Measurements from ENCODE around the gene SETD2. TPM values are rescaled to one million over a fixed set of nuclear protein-coding genes. Genes with fewer than 3 reads are reported as not detected.
A peak's percentile ranks its signal among the peaks of the same experiment; 100 is the strongest.

SETD2 gene
- total and polyA plus RNA-seq, 9 of the 15 experiments (the other 6 are each of a cell fraction or from before 2014, with no cell fraction given), result 8.2 to 44.0 (median 33.6) TPM

- TF ChIP-seq ZNF589 (CRISPR knock-in tag; IDR thresholded peaks at IDR 0.05; ENCODE audit: low read depth) (no peak; the same call in 1 of the 2 replicates), KDM1A (IDR thresholded peaks at IDR 0.05) (no peak), HMGXB4 (CRISPR knock-in tag; IDR thresholded peaks at IDR 0.05) (no peak; the same call in 1 of the 2 replicates), ETV5 (CRISPR knock-in tag; IDR thresholded peaks at IDR 0.05; ENCODE audit: low read depth) (peak; percentile 45), KAT8 (IDR thresholded peaks at IDR 0.05; ENCODE audit: low read depth) (no peak), ELF4 (CRISPR knock-in tag; IDR thresholded peaks at IDR 0.05) (no peak), ZNF668 (CRISPR knock-in tag; IDR thresholded peaks at IDR 0.05) (no peak), MAFK (IDR thresholded peaks at IDR 0.05; ENCODE audit: low read length) (no peak), SRSF9 (IDR thresholded peaks at IDR 0.05; ENCODE audit: borderline replicate concordance, low read depth, low read length) (no peak), SIN3A (IDR thresholded peaks at IDR 0.05; ENCODE audit: borderline replicate concordance in 2 of 2, control insufficient read depth in 1 of 2, low read depth in 2 of 2, low read length in 2 of 2) (peak; percentile 90 to 94; a peak in 3 of 4 replicates), SIX5 (IDR thresholded peaks at IDR 0.05; ENCODE audit: borderline replicate concordance in 1 of 2, insufficient read depth in 1 of 2, low read depth in 1 of 2, low read length in 2 of 2) (no peak), USF1 (CRISPR knock-in tag; IDR thresholded peaks at IDR 0.05) (peak; percentile 68), PRMT5 (CRISPR knock-in tag; IDR thresholded peaks at IDR 0.05) (no peak), ZNF212 (CRISPR knock-in tag; IDR thresholded peaks at IDR 0.05) (no peak), PHTF2 (CRISPR knock-in tag; IDR thresholded peaks at IDR 0.05) (no peak), ZNF507 (tag; conservative IDR thresholded peaks at IDR 0.05) (no peak), SMARCA4 (IDR thresholded peaks at IDR 0.05) (no peak), ZNF785 (CRISPR knock-in tag; IDR thresholded peaks at IDR 0.05) (no peak), PTRF (tag; IDR thresholded peaks at IDR 0.05) (no peak), MTA3 (IDR thresholded peaks at IDR 0.05; ENCODE audit: borderline replicate concordance) (peak; percentile 48; the same call in 1 of the 2 replicates), CHD2 (IDR thresholded peaks at IDR 0.05; ENCODE audit: low read depth, low read length) (no peak), RNF219 (CRISPR knock-in tag; IDR thresholded peaks at IDR 0.05) (no peak), POLR2G (IDR thresholded peaks at IDR 0.05; ENCODE audit: low read depth, low read length) (peak; percentile 86), XRCC5 (IDR thresholded peaks at IDR 0.05; ENCODE audit: low read depth, low read length) (0 out of 2 replicates have a peak, but pooled peaks have one; percentile 19), SIRT6 (IDR thresholded peaks at IDR 0.05; ENCODE audit: low read depth, low read length) (no peak)
Measured at GRCh38 chr3:47164007-47164881, at the start of gene SETD2 (continued).
